HFFc6 (cell line): ENCODE data around the gene RRP1. TPM values are rescaled to one million over a fixed set of nuclear protein-coding genes. Genes with fewer than 3 reads are reported as not detected.

Experiments
- DNase-seq: peaks from one replicate; pipeline ENCODE4 v3.0.0-alpha.2; 2018
- H3K27ac Mint-ChIP-seq: 2 replicates; pipeline ENCODE4 v1.8.0; 2020; ENCODE audit warnings: mild to moderate bottlenecking, mixed read lengths
- H3K27me3 Mint-ChIP-seq: 2 replicates; pipeline ENCODE4 v1.8.0; 2021; ENCODE audit warnings: mild to moderate bottlenecking, moderate library complexity, mixed read lengths; ENCODE audit not compliant: insufficient read depth
- H3K36me3 Mint-ChIP-seq: 2 replicates; pipeline ENCODE4 v1.8.0; 2021; ENCODE audit warnings: low read depth, mixed read lengths
- H3K4me1 Mint-ChIP-seq: 2 replicates; pipeline ENCODE4 v1.8.0; 2020; ENCODE audit warnings: low read depth, mixed read lengths
- H3K4me3 Mint-ChIP-seq: 2 replicates; pipeline ENCODE4 v1.8.0; 2020; ENCODE audit warnings: mild to moderate bottlenecking, moderate library complexity, mixed read lengths
- H3K9me3 Mint-ChIP-seq: 2 replicates; pipeline ENCODE4 v1.8.0; 2020; ENCODE audit warnings: mild to moderate bottlenecking, mixed read lengths
- CTCF ChIP-seq: fragments of 200-600 bp; sonication (generic); IDR thresholded peaks from 2 replicates; pipeline ENCODE4 v1.5.0; 2021; ENCODE audit warnings: antibody characterized with exemption, mild to moderate bottlenecking
- total RNA-seq, 6 experiments: library from RNA; stranded (reverse); fragmentation: NEBNext Ultra II Directional; extraction: Animal tissue kit (Norgen Biotek cat#: 25700); gene quantifications; 2 replicates in 1 of 6; 3 replicates in 5 of 6; pipeline ENCODE4 v1.2.3, GENCODE V29; 2021

Gene RRP1
- total RNA-seq, 6 experiments from 2014 or later: 19.9 to 24.8 (median 23.0) TPM

GRCh38 chr21:43781846-43782245 lies 7.5 kb upstream of the RRP1 start:
- Mint-ChIP-seq H3K4me3 (no peak overlapping the region), H3K36me3 (no peaks in the 10 kb centered on the region), H3K27me3 (no peaks in the 10 kb centered on the region; the same call in none of the 2 replicates), H3K27ac (no peak overlapping the region), H3K9me3 (no peaks in the 10 kb centered on the region), H3K4me1 (peaks cover 9% of the 10 kb centered on the region)
- TF ChIP-seq CTCF: no peak
- no peak for DNase-seq

DNA sequence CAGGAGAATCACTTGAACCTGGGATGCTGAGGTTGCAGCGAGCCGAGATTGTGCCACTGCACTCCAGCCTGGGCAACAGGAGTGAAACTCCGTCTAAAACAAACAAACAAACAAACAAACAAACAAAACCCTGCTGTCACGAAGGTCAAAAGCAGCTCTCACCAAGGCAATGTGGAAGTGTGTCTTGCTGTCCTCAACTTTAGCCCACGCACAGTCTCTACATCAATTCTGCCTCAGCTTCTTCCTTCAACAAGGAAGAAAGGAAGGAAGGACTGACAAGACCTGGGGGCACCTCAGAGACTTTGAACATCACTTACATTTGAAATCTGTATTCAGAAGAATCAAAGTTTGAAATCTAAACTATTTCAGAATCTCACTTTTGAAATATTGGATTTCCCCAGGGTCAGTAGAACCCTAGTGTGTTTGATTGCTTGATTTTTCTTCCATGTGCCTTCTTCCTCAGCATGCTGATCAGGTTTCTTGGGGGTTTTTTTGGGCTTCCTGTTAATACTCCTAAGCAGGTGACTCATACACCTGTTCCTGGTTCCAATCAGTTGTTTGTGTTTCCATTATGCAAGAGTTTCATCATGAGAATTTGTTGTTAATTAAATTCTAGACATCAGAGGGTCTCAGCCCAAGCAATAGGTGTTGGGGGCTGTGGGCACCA lies 6.8 kb upstream of the RRP1 start:
- no peaks in the 10 kb centered on the region; the same call in none of the 2 replicates for H3K27me3 Mint-ChIP-seq
- no peak for TF ChIP-seq CTCF
- H3K36me3 Mint-ChIP-seq: no peaks in the 10 kb centered on the region
- no peaks in the 10 kb centered on the region for H3K9me3 Mint-ChIP-seq
- no peak overlapping the region for H3K27ac Mint-ChIP-seq
- H3K4me3 Mint-ChIP-seq: no peak overlapping the region
- no peak for DNase-seq
- peaks cover 9% of the 10 kb centered on the region for H3K4me1 Mint-ChIP-seq

- no peak for TF ChIP-seq CTCF
- H3K4me1 Mint-ChIP-seq: peaks cover 9% of the 10 kb centered on the region
- H3K4me3 Mint-ChIP-seq: no peak overlapping the region
- no peaks in the 10 kb centered on the region; the same call in none of the 2 replicates for H3K27me3 Mint-ChIP-seq
- no peaks in the 10 kb centered on the region for H3K36me3 Mint-ChIP-seq
- DNase-seq: no peak
- H3K9me3 Mint-ChIP-seq: no peaks in the 10 kb centered on the region
- H3K27ac Mint-ChIP-seq: no peak overlapping the region
Measured at GRCh38 chr21:43783098-43783700, 6.2 kb upstream of the RRP1 start.

GRCh38 chr21:43785134-43785533 lies 4.2 kb upstream of the RRP1 start:
- TF ChIP-seq CTCF: no peak
- DNase-seq: no peak
- H3K36me3 Mint-ChIP-seq: no peaks in the 10 kb centered on the region
- no peaks in the 10 kb centered on the region for H3K9me3 Mint-ChIP-seq
- H3K4me1 Mint-ChIP-seq: peaks cover 3% of the 10 kb centered on the region; the same call in 1 of the 2 replicates
- no peak overlapping the region for H3K27ac Mint-ChIP-seq
- no peaks in the 10 kb centered on the region; the same call in none of the 2 replicates for H3K27me3 Mint-ChIP-seq
- no peak overlapping the region for H3K4me3 Mint-ChIP-seq

DNA sequence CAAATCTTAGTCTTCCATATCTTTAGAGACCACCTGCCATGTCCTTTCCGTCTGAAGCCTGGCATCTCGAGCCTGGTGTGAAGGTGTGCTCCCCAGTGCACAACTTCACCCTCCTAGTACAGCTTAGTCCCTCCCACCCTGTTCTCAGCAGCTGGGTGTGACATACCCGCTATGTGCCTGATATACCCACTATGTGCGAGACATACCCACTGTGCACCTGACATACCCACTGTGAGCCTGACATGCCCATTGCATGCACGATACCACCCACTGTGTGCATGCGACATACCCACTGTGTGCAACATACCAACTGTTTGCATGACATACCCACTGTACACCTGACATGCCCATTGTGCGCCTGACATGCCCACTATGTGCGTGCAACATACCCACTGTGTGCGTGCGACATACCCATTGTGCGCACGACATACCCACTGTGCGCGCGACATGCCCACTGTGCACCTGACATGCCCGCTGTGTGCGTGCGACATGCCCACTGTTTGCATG lies 3.0 kb upstream of the RRP1 start:
- no peak for TF ChIP-seq CTCF
- Mint-ChIP-seq H3K27ac (no peak overlapping the region), H3K4me3 (no peak overlapping the region), H3K9me3 (no peaks in the 10 kb centered on the region), H3K27me3 (no peaks in the 10 kb centered on the region; the same call in none of the 2 replicates), H3K36me3 (no peaks in the 10 kb centered on the region), H3K4me1 (peaks cover 13% of the 10 kb centered on the region; the same call in 1 of the 2 replicates)
- DNase-seq: no peak
